T-helper 22 cell (primary cell): ENCODE data around the gene TEX13D.

Experiments used
- DNase-seq: peaks from one replicate; pipeline ENCODE4 v3.0.0-alpha.2; 2020; ENCODE audit warnings: low read depth

TEX13D gene

DNA sequence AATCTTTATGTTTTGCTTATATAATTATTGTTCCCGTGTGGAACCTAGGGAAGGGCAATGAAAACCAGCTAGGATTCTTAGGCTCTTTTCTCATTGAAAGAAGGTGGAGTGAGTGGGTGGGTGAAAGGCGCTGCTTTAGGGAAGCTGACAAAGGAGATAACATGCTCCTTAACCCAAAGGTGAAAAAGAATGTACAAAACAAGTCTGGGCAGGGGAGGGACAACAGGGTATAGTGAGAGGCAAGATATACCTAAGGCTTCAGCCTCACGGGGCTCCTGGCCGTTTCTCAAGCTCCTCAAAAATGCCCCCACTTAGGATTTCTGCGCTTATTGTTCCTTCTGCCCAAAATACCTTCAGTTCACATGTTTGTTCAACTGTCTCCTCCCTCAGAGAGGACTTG, 15.7 kb downstream of the TEX13D start:
- DNase-seq = no peak

DNA sequence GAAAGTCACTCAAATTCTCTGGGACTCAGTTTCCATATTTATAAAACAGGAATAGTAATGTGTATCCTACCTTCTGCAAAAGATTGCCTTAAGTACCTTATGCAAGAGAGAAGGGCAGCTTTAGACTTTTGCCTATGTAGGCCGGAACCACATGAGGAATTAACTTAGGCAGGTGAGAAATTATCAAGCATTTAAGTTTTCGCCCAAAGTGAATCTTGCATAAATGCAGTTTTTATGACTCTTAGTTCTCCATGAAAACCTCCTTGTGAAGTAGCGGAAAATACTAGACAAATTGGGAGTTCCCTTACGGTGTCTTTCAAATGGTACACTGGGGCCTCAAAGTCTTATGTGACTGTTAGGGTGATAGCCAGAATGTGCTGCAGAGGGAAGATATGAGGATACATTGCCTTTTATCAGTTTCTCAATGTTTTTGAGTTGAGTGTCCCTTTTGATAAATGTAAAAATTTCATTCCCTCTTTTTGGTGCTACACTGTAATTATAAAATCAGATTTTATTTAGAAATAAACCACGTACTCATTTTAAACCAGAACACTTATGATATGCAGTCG, 16.5 kb downstream of the TEX13D start:
- DNase-seq = no peak

DNA sequence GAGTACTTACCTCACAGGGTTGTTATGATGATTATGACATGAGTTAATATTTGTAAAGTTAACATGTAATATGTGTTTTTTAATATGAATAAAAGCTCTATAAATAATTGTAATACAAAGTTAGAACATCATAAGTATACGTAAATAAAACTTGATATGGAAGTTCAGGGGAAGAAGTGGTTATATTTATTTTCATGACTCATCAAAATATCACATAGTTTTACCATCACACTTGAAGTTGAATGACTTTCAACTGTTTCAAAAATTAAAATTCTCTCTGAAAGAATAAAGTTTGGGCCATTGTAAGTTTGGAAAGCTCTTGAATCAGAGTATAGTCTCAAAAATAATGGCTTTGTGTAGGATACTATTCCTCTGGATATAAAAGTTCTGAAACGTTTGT, 22.2 kb downstream of the TEX13D start:
- DNase-seq = no peak

DNA sequence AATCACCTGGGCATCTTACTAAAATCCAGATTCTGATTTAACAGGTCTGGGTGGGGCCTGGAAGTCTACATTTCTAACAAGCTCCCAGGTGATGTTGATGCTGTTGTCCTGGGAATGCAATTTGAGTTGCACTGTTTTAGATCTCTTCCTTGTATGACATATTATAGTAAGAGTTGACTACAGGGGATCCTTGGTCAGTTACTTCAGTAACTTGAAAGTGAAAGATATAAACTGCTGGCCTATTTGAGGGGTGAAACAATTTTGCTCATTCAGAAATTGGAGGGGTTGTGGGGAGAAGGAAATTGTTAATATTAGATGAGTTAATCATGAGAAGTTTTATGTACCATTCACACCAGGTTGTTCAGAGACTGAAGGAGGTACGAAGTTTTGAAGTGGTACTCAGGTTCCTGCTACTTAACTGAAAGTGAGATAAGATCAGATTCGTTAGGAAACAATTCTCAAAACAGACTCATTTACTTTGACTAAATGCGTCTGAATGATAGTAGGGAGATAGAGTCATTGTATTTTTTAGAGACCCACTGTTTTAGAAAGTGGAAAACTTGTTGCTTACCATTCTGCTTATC, 26.4 kb downstream of the TEX13D start:
- DNase-seq = no peak

DNA sequence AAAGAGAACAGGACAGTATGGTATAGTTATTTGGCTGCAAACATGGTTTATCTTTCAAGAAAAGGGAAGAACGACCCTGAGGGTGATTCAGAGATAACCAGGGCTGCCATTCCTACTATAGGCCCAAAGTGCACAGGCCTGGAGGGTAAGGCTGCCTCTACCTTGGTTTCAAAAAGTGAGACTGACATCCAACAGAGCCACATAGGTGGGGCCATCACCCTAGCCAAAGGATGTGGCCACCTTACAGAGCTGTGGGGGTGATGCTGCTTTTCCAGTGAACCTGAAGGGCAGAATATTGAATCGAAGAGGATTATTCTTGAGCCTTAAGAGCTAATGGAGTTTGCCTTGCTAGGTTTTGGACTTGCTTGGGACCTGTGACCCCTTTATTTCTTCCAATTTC, 29.6 kb downstream of the TEX13D start:
- DNase-seq = no peak

DNA sequence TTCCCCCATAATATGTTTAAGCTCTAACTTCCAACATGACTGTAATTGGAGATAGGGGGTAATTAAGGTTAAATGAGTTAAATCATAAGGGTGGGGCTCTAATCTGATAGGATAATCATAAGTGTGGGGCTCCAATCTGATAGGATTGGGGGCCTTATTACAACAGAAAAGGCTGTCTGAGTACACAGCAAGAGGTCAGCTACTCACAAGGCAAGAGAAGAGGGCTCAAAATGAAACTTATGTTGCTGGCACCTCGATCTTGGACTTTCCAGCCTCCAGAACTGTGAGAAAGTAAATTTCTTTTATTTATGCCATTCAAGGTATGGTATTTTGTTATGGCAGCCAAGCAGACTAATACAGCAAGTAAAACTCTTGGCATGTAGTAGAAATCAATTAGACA, 30.3 kb downstream of the TEX13D start:
- DNase-seq = no peak

DNA sequence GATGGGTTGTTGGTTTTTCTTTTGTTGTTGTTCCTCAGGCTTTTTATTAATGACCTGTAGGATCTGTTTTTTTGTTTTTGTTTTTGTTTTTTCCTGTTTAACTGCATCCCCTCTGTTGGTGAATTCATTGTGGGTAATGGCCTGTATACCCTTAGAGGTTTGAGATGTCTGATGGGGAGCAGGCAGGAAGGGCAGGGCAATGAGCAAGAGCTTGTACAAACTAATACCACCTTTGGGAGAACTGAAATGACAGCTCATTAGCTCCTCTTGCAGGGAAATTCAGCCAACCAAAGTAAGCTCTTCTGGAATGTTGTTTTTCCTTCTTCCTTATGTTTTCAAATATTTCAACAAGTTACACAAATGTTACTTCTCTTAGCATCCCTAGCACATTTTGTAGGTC, 37.3 kb downstream of the TEX13D start:
- DNase-seq = no peak

DNA sequence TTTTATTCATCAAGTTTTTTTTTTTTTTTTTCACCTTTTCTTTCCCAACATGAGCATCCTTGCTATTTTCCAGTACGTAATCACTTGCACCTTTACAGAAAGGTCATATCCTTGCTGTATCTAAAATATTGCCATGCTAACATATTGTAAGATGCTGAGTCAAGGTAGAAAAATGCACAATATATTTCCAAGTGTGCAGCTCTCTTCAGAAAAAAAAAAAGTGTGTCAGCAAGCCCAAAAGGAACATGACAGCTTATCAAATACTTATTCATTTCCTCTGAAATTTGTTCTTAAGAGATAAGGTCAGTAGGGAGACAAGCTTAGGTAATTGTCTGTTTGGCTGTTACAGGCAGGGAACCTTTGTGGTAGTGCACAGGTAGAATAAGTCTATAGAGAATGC, 40.9 kb downstream of the TEX13D start:
- no peak for DNase-seq

DNA sequence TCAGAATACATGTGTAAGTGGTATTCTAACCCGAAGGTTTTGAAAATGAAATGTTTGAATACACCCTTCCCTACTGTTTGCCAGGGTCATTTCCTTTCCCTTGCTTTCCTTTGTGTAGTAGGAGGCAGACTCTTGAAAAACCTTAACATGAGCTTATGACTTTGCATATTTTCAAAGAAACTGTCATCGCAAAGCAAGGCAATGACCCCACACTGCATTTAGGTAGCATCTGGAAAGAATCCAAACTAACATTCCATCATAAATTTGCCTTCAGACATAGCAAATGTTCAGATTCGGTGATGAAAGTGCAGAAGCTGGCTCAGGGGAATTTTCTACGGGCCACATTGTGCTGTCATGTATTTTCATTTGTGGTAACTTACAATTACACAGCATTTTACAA, 46.2 kb downstream of the TEX13D start:
- no peak for DNase-seq

DNA sequence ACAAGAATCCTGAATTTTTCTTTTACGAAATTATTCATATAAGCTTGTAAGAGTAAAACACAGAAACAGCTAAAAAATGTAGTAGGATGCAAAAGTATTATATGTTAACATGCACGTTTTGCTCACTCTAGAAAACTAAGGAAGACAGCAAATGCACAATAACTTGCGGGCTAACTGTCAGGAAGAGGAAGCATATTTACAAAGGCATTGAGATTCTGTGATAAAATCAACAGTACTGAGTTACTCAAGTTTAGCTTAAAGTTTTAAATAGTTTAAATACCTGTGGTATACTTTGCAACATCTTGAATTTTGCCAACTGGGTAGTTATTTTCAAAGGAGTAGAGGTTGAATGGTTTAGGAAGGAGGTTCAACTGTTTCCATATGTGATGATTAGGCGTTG, 50.9 kb downstream of the TEX13D start:
- DNase-seq = no peak

DNA sequence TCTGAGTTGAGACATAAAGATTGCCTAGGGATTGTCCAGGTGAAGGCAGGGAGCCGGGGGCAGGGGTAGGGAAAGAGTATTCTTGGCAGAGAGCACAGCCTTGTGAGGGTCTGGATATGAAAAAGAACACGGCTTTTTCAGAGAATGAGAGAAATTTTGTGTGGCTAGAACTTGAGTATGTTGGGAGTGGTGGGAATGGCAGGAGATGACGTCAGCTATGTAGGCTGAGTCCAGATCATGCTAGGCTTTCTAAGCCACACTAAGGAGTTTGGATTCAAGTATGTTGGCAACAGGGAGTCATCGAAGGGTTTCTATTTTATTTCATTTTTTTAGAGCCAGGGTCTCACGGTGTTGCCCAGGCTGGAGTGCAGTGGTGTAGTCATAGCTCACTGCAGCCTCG, 53.9 kb downstream of the TEX13D start:
- no peak for DNase-seq
